Nephron (organoid): ENCODE measurements around the gene CREB3L2.
A peak's percentile ranks its signal among the peaks of the same experiment; 100 is the strongest.
"Not testable (repeated sequence)": the region's sequence is repeated elsewhere in the genome, so short reads cannot be mapped to it uniquely, and the experiment has no call there.

Experiments used
- H3K27ac Mint-ChIP-seq, 3 experiments: 2 replicates each; pipeline ENCODE4 v1.8.0; 2020; ENCODE audit warnings: mixed read lengths in 3 of 3, mild to moderate bottlenecking in 2 of 3, moderate library complexity in 1 of 3
- H3K27me3 Mint-ChIP-seq: 2 replicates; pipeline ENCODE4 v1.8.0; 2021; ENCODE audit warnings: low read depth, mild to moderate bottlenecking, moderate library complexity, mixed read lengths
- H3K36me3 Mint-ChIP-seq: 2 replicates; pipeline ENCODE4 v1.8.0; 2020; ENCODE audit warnings: low read depth, mixed read lengths
- H3K4me1 Mint-ChIP-seq: 2 replicates; pipeline ENCODE4 v1.8.0; 2020; ENCODE audit warnings: mixed read lengths
- H3K4me3 Mint-ChIP-seq, 3 experiments: 2 replicates each; pipeline ENCODE4 v1.8.0; 2020; ENCODE audit warnings: mild to moderate bottlenecking in 3 of 3, mixed read lengths in 3 of 3, moderate library complexity in 2 of 3
- H3K9me3 Mint-ChIP-seq: 2 replicates; pipeline ENCODE4 v1.8.0; 2020; ENCODE audit warnings: mixed read lengths
- CTCF ChIP-seq, 3 experiments: fragments of 200-600 bp; sonication (generic); IDR thresholded peaks; one replicate each; pipeline ENCODE4 v1.5.0; 2021; ENCODE audit warnings: antibody characterized with exemption in 3 of 3; ENCODE audit not compliant: unreplicated experiment in 3 of 3

The CREB3L2 gene

GRCh38 chr7:137986252-137987017, 15.5 kb downstream of the CREB3L2 start:
- H3K9me3 Mint-ChIP-seq, result peaks cover 3% of the 10 kb centered on the region
- no peaks in the 10 kb centered on the region for H3K27me3 Mint-ChIP-seq
- TF ChIP-seq CTCF (IDR thresholded peaks at IDR 0.05; ENCODE audit: unreplicated experiment in 3 of 3), result no peak
- peaks cover 54% of the 10 kb centered on the region for H3K4me1 Mint-ChIP-seq
- H3K36me3 Mint-ChIP-seq, result peaks cover 30% of the 10 kb centered on the region
- H3K4me3 Mint-ChIP-seq, result peak overlapping the region in 1 of 3 experiments; percentile 39
- peak overlapping the region in 2 of 3 experiments; percentile 56 to 88 for H3K27ac Mint-ChIP-seq

GRCh38 chr7:137985897-137986251, 16.0 kb downstream of the CREB3L2 start:
- Mint-ChIP-seq H3K4me1 (peaks cover 60% of the 10 kb centered on the region), H3K27ac (peak overlapping the region in 2 of 3 experiments; percentile 56 to 88), H3K27me3 (no peaks in the 10 kb centered on the region), H3K4me3 (no peak overlapping the region), H3K9me3 (peaks cover 3% of the 10 kb centered on the region), H3K36me3 (peaks cover 36% of the 10 kb centered on the region)
- no peak for TF ChIP-seq CTCF (IDR thresholded peaks at IDR 0.05; ENCODE audit: unreplicated experiment in 3 of 3)

GRCh38 chr7:137985253-137985896, 16.5 kb downstream of the CREB3L2 start:
- H3K4me1 Mint-ChIP-seq, result peaks cover 62% of the 10 kb centered on the region
- peaks cover 3% of the 10 kb centered on the region for H3K9me3 Mint-ChIP-seq
- H3K36me3 Mint-ChIP-seq, result peaks cover 38% of the 10 kb centered on the region
- no peak overlapping the region for H3K4me3 Mint-ChIP-seq
- no peak for TF ChIP-seq CTCF (IDR thresholded peaks at IDR 0.05; ENCODE audit: unreplicated experiment in 3 of 3)
- H3K27me3 Mint-ChIP-seq, result no peaks in the 10 kb centered on the region
- peak overlapping the region in 2 of 3 experiments; percentile 31 to 68 for H3K27ac Mint-ChIP-seq

- H3K36me3 Mint-ChIP-seq, result peaks cover 42% of the 10 kb centered on the region
- TF ChIP-seq CTCF (IDR thresholded peaks at IDR 0.05; ENCODE audit: unreplicated experiment in 3 of 3), result no peak
- H3K4me1 Mint-ChIP-seq, result peaks cover 62% of the 10 kb centered on the region
- H3K27me3 Mint-ChIP-seq, result no peaks in the 10 kb centered on the region
- H3K9me3 Mint-ChIP-seq, result peaks cover 3% of the 10 kb centered on the region
- H3K4me3 Mint-ChIP-seq, result no peak overlapping the region
- H3K27ac Mint-ChIP-seq, result peak overlapping the region in 2 of 3 experiments; percentile 68 to 92
Measured at GRCh38 chr7:137984181-137985041, 17.5 kb downstream of the CREB3L2 start.

GRCh38 chr7:137983323-137984008, 18.4 kb downstream of the CREB3L2 start:
- peaks cover 42% of the 10 kb centered on the region for H3K36me3 Mint-ChIP-seq

GRCh38 chr7:137982394-137982793, 19.5 kb downstream of the CREB3L2 start:
- not testable (repeated sequence) for H3K4me3 Mint-ChIP-seq, H3K27me3 Mint-ChIP-seq, H3K9me3 Mint-ChIP-seq
- Mint-ChIP-seq H3K4me1 (peaks cover 70% of the 10 kb centered on the region), H3K27ac (peak overlapping the region in 2 of 3 experiments; percentile 85 to 92), H3K36me3 (peaks cover 42% of the 10 kb centered on the region)

More at GRCh38 chr7:137983323-137984008, 18.4 kb downstream of the CREB3L2 start:
- Mint-ChIP-seq H3K4me1 (peaks cover 66% of the 10 kb centered on the region), H3K9me3 (peaks cover 3% of the 10 kb centered on the region), H3K27ac (peak overlapping the region in 2 of 3 experiments; percentile 85 to 92), H3K27me3 (no peaks in the 10 kb centered on the region), H3K4me3 (peak overlapping the region in 1 of 3 experiments; percentile 18)
- TF ChIP-seq CTCF (IDR thresholded peaks at IDR 0.05; ENCODE audit: unreplicated experiment in 3 of 3), result no peak
